ENCODE measurements around the gene HSPA12A.
A peak's percentile ranks its signal among the peaks of the same experiment; 100 is the strongest.

HSPA12A gene

DNA sequence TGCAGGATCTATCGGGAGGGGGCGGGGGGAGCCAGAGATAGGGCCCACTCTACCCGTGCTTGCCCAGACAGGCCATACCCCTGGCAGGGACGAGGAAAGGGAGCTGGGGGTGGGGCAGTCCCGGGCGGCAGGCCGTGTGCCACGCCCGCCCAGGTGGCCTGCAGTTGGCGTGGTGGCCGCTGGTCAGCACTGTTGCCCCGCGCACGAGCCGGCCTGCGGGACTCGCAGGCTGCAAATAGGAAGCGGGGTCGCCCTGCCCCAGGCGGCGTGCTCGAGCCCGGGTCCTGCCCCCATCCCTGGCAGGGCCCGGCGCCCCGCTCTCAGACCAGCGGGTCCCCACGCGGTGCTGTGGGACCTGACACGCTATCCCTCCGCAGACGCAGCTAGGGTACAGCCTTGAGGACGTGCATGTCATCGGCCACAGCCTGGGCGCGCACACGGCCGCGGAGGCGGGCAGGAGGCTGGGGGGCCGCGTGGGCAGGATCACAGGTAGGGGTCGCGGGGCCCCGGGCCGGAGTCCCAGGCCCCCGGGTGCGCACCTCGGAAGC lies 114.9 kb downstream of the HSPA12A start:
- peak; percentile 85 for DNase-seq (ENCODE audit: low spot score)

DNA sequence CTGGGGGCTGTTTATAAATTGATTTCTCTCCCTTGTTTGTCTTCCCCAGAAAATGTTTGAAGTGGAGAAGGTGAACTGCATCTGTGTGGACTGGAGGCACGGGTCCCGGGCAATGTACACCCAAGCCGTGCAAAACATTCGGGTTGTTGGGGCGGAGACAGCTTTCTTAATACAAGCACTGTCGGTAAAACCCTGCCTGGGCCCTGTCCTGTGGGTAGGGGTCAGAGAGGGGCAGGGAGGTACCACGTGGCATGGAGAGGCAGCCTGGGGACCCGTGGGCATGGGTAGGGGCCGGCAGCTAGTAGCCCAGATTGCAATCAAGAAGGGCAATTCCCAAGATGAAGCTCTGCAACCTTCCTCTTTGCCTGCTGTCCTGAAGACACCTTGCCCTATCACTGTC lies 115.6 kb downstream of the HSPA12A start:
- DNase-seq (ENCODE audit: low spot score) = no peak

DNA sequence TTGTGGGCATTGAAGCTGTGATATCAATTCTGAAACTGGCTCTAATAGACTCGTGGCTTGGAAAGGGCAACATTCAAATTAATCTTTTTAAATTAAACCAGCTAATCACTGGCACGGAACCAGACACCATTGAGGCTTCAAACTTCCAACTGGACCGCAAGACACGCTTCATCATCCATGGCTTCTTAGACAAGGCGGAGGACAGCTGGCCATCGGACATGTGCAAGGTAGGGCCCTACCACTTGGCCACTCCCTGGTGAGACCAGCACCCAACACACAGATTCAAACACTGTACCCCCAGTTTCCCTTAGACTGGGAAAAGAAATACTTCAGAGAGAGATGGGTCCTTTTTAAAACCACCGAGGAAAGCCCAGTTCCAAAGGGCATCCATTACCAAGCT lies 116.5 kb downstream of the HSPA12A start:
- DNase-seq (ENCODE audit: low spot score) = no peak

DNA sequence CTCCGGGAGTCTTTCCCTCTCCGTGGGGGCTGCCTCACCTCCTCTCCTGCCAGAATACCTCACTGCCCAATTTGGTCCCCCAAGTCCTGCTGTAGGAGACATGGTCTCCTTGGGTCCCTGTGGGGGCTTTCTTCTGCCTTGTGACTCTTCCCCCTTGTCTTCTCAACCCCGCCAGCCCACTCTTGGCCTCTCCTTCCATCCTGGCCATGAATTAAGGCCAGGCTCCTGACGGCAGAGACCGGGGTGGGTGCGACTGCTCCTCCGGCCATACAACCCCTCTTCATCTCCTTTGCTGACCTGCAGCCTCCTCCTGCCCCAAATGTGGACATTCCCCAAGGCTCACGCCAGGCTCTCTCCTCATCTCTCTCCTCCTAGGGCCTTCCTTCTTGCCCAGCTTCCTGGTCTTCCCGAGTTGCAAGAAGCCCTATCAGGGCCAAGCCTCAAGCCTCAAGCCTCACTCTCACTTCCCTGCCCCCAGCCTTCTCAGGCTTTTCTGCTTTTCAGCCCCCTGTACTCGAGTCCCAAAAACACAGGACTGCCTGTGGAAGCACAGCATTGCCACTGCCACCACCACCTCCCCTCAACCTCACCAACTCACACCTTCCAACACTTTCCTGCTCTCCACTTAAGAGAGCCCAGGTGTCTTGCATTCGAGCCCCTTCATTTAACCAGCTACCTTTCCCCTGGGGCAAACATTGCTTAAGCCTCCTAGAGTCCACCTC lies 120.3 kb downstream of the HSPA12A start:
- DNase-seq (ENCODE audit: low spot score) = no peak

DNA sequence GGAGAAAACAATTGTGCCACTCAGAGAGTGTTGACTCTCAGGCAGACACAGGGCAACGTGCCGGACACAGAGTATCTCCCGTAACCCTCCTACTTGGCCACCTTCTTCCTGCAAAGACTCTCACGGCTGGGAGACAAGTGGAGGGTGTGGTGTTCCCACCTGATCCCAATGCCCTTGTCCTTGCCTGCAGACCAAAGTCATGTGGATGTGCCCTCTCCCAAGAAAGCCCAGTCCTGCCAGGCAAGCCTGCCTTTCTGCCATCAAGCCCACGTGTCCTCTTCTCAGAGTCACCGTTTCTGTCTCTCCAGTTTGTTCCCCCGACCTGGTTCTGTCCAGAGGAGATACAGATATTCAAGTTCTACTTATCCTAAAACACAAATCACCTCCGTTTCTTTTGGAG lies 120.9 kb downstream of the HSPA12A start:
- DNase-seq (ENCODE audit: low spot score) = no peak
